K562 (cell line): ENCODE measurements around the gene SRRT. TPM values are rescaled to one million over a fixed set of nuclear protein-coding genes. Genes with fewer than 3 reads are reported as not detected.

Experiments
- BRCA1 ChIP-seq, 2 experiments: fragments of 450-650 bp in 1 of 2; sonication (generic) in 1 of 2; formaldehyde crosslinking in 1 of 2; IDR thresholded peaks; 2 replicates each; pipeline versions ENCODE4 v1.5.0 to v1.6.1; 2017 to 2020; ENCODE audit warnings: mild to moderate bottlenecking in 1 of 2, missing genetic modification reagents in 1 of 2
- CHD1 ChIP-seq: fragments of 200-600 bp; sonication (generic); IDR thresholded peaks from one replicate; pipeline ENCODE4 v1.6.1; 2012; ENCODE audit warnings: mild to moderate bottlenecking, moderate library complexity, low read length, inconsistent platforms
- CHD4 ChIP-seq: fragments of 200-600 bp; sonication (generic); IDR thresholded peaks from 3 replicates; pipeline ENCODE4 v1.6.1; 2012; ENCODE audit warnings: low read depth, mild to moderate bottlenecking, mixed read lengths, low read length, inconsistent platforms; ENCODE audit not compliant: insufficient read depth, insufficient replicate concordance, poor library complexity, severe bottlenecking
- E2F4 ChIP-seq: sonication (generic); formaldehyde crosslinking; IDR thresholded peaks from 2 replicates; pipeline ENCODE4 v1.8.0; 2022; ENCODE audit warnings: mild to moderate bottlenecking, low read depth, missing genetic modification reagents
- EHMT2 ChIP-seq: fragments of 450-650 bp; IDR thresholded peaks from 2 replicates; pipeline ENCODE4 v1.6.1; 2018; ENCODE audit warnings: antibody characterized with exemption
- ETV5 ChIP-seq: sonication (generic); formaldehyde crosslinking; IDR thresholded peaks from 2 replicates; pipeline ENCODE4 v1.4.0; 2020; ENCODE audit warnings: low read depth, mild to moderate bottlenecking, missing genetic modification reagents
- FIP1L1 ChIP-seq: fragments of 200-400 bp; formaldehyde crosslinking; IDR thresholded peaks from 2 replicates; pipeline ENCODE4 v1.6.1; 2018; ENCODE audit warnings: mild to moderate bottlenecking, low read depth, low read length; ENCODE audit not compliant: poor library complexity, severe bottlenecking
- GABPB1 ChIP-seq: sonication (generic); formaldehyde crosslinking; IDR thresholded peaks from 2 replicates; pipeline ENCODE4 v1.8.0; 2022; ENCODE audit warnings: mild to moderate bottlenecking, missing genetic modification reagents
- HNRNPL ChIP-seq: fragments of 200-400 bp; formaldehyde crosslinking; IDR thresholded peaks from 2 replicates; pipeline ENCODE4 v1.6.1; 2017; ENCODE audit warnings: low read depth, mild to moderate bottlenecking, low read length
- KLF1 ChIP-seq: fragments of 450-650 bp; IDR thresholded peaks from 2 replicates; pipeline ENCODE4 v1.6.1; 2016; ENCODE audit warnings: missing genetic modification characterization, missing compliant biosample characterization
- KLF16 ChIP-seq: IDR thresholded peaks from 2 replicates; pipeline ENCODE4 v1.6.1; 2016; ENCODE audit warnings: antibody characterized with exemption
- MAX ChIP-seq: sonication (generic); formaldehyde crosslinking; IDR thresholded peaks from 2 replicates; pipeline ENCODE4 v1.9.0; 2022; ENCODE audit warnings: mild to moderate bottlenecking, missing genetic modification reagents
- MEF2D ChIP-seq: conservative IDR thresholded peaks from 2 replicates; pipeline ENCODE4 v1.6.1; 2016; ENCODE audit warnings: low read depth, missing genetic modification characterization, missing compliant biosample characterization
- NFRKB ChIP-seq: fragments of 450-650 bp; IDR thresholded peaks from 2 replicates; pipeline ENCODE4 v1.6.1; 2016; ENCODE audit warnings: low read depth
- PHF20 ChIP-seq: fragments of 450-650 bp; IDR thresholded peaks from 2 replicates; pipeline ENCODE4 v1.6.1; 2018; ENCODE audit not compliant: partially characterized antibody
- PHTF2 ChIP-seq: fragments of 250-450 bp; sonication (Bioruptor Pico); IDR thresholded peaks from 2 replicates; pipeline ENCODE4 v1.5.0; 2021; ENCODE audit warnings: mild to moderate bottlenecking
- RCOR1 ChIP-seq, 2 experiments: IDR thresholded peaks; 2 replicates each; pipeline ENCODE4 v1.6.1; 2012; ENCODE audit warnings: low read depth in 2 of 2, low read length in 2 of 2, borderline replicate concordance in 1 of 2, improper control_type of control experiment in 1 of 2
- SMAD3 ChIP-seq: fragments of 450-650 bp; formaldehyde crosslinking; conservative IDR thresholded peaks from 2 replicates; pipeline ENCODE4 v1.4.0; 2020; ENCODE audit warnings: mild to moderate bottlenecking
- TAL1 ChIP-seq: fragments of 450-650 bp; IDR thresholded peaks from 2 replicates; pipeline ENCODE4 v1.6.1; 2016; ENCODE audit warnings: mild to moderate bottlenecking
- TSC22D4 ChIP-seq: fragments of 450-650 bp; IDR thresholded peaks from 2 replicates; pipeline ENCODE4 v1.6.1; 2016; ENCODE audit warnings: missing genetic modification characterization, missing biosample characterization, control low read depth
- ZBTB7A ChIP-seq: IDR thresholded peaks from 2 replicates; pipeline ENCODE4 v1.6.1; 2011; ENCODE audit warnings: low read depth, mild to moderate bottlenecking, low read length, moderate library complexity, borderline replicate concordance; ENCODE audit not compliant: control insufficient read depth
- ZNF212 ChIP-seq: fragments of 450-650 bp; formaldehyde crosslinking; IDR thresholded peaks from 2 replicates; pipeline ENCODE4 v1.4.0; 2020; ENCODE audit warnings: mild to moderate bottlenecking
- ZNF347 ChIP-seq: fragments of 450-650 bp; formaldehyde crosslinking; IDR thresholded peaks from 2 replicates; pipeline ENCODE4 v1.4.0; 2020; ENCODE audit warnings: low read depth, mild to moderate bottlenecking, moderate library complexity
- ZNF449 ChIP-seq: fragments of 250-450 bp; sonication (Bioruptor Pico); IDR thresholded peaks from 2 replicates; pipeline ENCODE4 v1.8.0; 2022; ENCODE audit warnings: moderate library complexity, mild to moderate bottlenecking, inconsistent platforms
- polyA plus RNA-seq, 8 experiments: library from polyadenylated mRNA; depleted of rRNA in 4 of 8; stranded (reverse) in 5 of 8; unstranded in 3 of 8; fragments of >200 nt; fragmentation: Nextera tagmentation in 2 of 8; fragmentation: Illumina TruSeq in 1 of 8; extraction: Ambion mirVana in 2 of 8; extraction: Trizol in 1 of 8; gene quantifications; 2 replicates each; pipeline versions ENCODE4 v1.2.1 to v1.2.3, GENCODE V29; 2011 to 2014; ENCODE audit warnings: inconsistent platforms in 1 of 8, missing spikeins in 1 of 8
- total RNA-seq, 7 experiments: library from RNA; depleted of rRNA in 6 of 7; stranded (reverse); fragments of >200 nt in 6 of 7; fragmentation: Illumina TruSeq in 2 of 7; extraction: Trizol in 2 of 7; gene quantifications; 2 replicates each; pipeline versions ENCODE4 v1.2.1 to v1.2.3, GENCODE V29; 2011 to 2021; ENCODE audit warnings: low replicate concordance in 1 of 7
- TF ChIP-seq, protein P1 (sequence below): IDR thresholded peaks from 2 replicates; pipeline ENCODE4 v1.6.1; 2011; ENCODE audit not compliant: insufficient read length; ENCODE audit errors: extremely low read depth
- TF ChIP-seq, protein P2 (sequence below): fragments of 450-650 bp; IDR thresholded peaks from 2 replicates; pipeline ENCODE4 v1.6.1; 2016; ENCODE audit warnings: missing biosample characterization, missing genetic modification characterization

Gene SRRT
- total and polyA plus RNA-seq, 9 of the 15 experiments (the other 6 are each of a cell fraction or from before 2014, with no cell fraction given): 10.3 to 263 (median 84.4) TPM

DNA sequence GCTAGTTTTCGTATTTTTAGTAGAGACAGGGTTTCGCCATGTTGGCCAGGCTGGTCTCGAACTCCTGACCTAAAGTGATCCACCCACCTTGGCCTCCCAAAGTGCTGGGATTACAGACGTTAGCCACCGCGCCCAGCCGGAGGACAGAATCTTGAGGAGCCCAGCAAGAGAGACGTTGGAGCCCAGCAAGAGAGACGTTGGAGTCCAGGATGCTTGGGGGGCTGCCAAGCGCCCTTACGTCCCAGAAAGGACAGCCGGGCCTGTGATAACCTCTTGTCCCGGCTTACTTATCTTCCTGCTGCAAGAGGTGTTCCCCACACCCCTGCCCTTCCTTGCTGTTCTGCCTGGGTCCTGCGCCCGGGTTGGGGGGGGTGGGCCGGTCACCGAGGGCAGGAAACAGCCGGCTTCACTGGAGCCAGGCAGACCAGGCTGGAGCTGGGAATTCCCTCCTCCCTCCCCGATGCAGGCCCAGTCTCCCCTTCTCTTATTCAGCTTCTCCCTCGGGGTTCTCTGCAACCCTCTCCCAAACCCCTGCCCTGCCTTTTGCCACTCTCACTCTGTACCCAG is 45.7 kb upstream of the SRRT start (continued):
- no peak for TF ChIP-seq MAX (CRISPR knock-in tag)
- TF ChIP-seq TSC22D4 (tag): no peak
- TF ChIP-seq KLF1 (tag): no peak
- no peak for TF ChIP-seq BRCA1 (IDR thresholded peaks at IDR 0.05)
- no peak for TF ChIP-seq BRCA1 (CRISPR knock-in tag; IDR thresholded peaks at IDR 0.05)
- TF ChIP-seq CHD1: no peak
- TF ChIP-seq, protein P1, sequence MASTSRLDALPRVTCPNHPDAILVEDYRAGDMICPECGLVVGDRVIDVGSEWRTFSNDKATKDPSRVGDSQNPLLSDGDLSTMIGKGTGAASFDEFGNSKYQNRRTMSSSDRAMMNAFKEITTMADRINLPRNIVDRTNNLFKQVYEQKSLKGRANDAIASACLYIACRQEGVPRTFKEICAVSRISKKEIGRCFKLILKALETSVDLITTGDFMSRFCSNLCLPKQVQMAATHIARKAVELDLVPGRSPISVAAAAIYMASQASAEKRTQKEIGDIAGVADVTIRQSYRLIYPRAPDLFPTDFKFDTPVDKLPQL: no peak
- no peak for TF ChIP-seq HNRNPL
- peak; percentile 94 for TF ChIP-seq KLF16
- no peak for TF ChIP-seq PHF20
- TF ChIP-seq E2F4 (CRISPR knock-in tag): no peak
- no peak for TF ChIP-seq FIP1L1
- TF ChIP-seq, protein P2, sequence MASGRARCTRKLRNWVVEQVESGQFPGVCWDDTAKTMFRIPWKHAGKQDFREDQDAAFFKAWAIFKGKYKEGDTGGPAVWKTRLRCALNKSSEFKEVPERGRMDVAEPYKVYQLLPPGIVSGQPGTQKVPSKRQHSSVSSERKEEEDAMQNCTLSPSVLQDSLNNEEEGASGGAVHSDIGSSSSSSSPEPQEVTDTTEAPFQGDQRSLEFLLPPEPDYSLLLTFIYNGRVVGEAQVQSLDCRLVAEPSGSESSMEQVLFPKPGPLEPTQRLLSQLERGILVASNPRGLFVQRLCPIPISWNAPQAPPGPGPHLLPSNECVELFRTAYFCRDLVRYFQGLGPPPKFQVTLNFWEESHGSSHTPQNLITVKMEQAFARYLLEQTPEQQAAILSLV: no peak
- TF ChIP-seq NFRKB: no peak
- no peak for TF ChIP-seq MEF2D (tag)
- no peak for TF ChIP-seq SMAD3 (CRISPR knock-in tag)
- TF ChIP-seq ZBTB7A: peak; percentile 95; the same call in 1 of the 2 replicates
- 0 out of 2 replicates have a peak, but pooled peaks have one; percentile 49 for TF ChIP-seq GABPB1 (CRISPR knock-in tag)
- no peak for TF ChIP-seq PHTF2 (CRISPR knock-in tag)
- peak; percentile 54 to 93; a peak in 3 of 4 replicates for TF ChIP-seq RCOR1 (IDR thresholded peaks at IDR 0.05; ENCODE audit: borderline replicate concordance in 1 of 2, low read depth in 2 of 2, low read length in 2 of 2)
- no peak for TF ChIP-seq ZNF212
- 0 out of 2 replicates have a peak, but pooled peaks have one; percentile 53 for TF ChIP-seq EHMT2
- peak; percentile 89 for TF ChIP-seq TAL1
- TF ChIP-seq CHD4: no peak
- TF ChIP-seq ZNF449: no peak
- peak; percentile 83 for TF ChIP-seq ETV5 (CRISPR knock-in tag)
- TF ChIP-seq ZNF347 (CRISPR knock-in tag): no peak
